NCI-H69 (cell line): ENCODE data around the gene WASHC2A.
"Not testable (repeated sequence)": the region's sequence is repeated elsewhere in the genome, so short reads cannot be mapped to it uniquely, and the experiment has no call there.

ENCODE experiments used
- DNase-seq: peaks from one replicate; lab custom pipeline; 2025; lab: John Stamatoyannopoulos, UW

The WASHC2A gene

DNA sequence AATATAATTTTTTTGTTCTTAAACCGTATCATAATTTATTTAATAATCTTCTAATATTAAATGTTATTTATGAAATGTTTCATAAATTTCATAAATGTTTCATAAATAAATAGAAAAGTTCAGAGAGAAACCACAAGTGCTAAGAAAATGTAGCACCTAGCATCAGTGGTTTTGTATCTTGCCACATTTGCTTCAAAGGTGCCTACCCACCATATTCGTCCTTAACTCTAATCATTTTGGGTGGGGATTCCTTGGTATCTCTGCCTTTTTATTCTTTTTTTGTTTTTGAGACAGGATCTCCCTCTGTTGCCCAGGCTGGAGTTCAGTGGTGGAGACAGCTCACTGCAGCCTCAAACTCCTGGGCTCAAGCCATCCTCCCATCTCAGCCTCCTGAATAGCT, 7.4 kb downstream of the WASHC2A start:
- DNase-seq, result not testable (repeated sequence)

DNA sequence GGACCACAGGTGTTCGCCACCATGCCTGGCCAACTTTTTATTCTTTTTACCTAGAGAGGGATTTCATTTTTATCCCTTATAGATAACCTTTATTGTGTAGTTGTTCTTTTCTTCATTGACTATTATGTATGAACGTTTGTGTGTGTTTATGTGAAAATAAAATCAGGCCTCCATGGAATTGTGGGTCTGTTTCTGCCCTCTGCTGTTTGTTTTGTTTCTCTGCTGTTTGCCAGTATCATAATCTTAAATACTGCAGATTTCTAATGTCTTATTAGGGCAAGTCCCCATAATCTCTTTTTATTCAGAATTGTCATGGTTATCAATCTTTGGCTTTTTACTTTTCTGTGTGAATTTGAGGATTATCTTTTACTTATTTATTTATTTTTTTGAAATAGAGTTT, 7.8 kb downstream of the WASHC2A start:
- DNase-seq, result not testable (repeated sequence)

GRCh38 chr10:50091304-50091703, 23.6 kb downstream of the WASHC2A start:
- DNase-seq, result not testable (repeated sequence)

DNA sequence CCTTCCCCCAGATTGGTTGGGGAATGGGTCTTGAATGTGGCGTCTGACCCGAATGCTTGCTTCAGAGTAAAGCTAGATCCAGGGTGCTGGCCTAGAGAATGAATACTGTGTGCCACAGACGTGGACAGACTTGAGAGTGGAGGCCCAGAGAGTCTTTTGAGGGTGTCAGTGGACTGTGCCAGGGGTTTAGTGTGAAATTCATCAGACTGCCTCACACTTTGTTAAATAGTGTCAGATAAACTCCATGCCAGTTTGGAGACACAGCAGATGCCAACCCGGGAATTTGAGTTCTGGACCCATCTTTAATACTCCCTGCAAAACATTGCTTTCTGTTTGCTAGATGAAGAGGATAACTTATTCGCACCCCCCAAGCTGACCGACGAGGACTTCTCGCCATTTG, 25.2 kb downstream of the WASHC2A start:
- not testable (repeated sequence) for DNase-seq

GRCh38 chr10:50094630-50095029, 26.9 kb downstream of the WASHC2A start:
- DNase-seq, result not testable (repeated sequence)

GRCh38 chr10:50095402-50095801, 27.6 kb downstream of the WASHC2A start:
- DNase-seq, result not testable (repeated sequence)

GRCh38 chr10:50096722-50097121, 29.0 kb downstream of the WASHC2A start:
- not testable (repeated sequence) for DNase-seq

- not testable (repeated sequence) for DNase-seq
Observed at GRCh38 chr10:50098645-50099044, 30.9 kb downstream of the WASHC2A start.

DNA sequence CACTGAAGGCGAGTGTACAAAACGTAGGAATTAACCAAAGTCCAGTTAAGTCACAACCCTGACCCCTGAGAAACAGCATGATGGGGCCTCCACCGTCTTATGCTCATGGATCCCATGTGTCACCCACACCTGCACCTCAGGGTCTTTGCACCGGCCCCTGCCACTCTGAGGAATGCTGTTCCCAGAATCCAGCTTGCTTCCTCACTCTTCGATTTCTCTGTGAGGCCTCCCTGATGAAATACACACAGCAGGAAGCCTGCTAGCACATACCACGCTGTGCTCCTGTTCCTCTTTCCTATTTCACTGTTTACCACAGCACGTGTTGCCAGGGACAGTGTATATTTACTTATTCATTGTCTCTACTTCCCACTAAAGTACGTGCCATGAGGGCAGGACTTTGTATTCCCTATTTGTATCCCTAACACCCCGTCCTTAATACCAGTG, 33.4 kb downstream of the WASHC2A start:
- not testable (repeated sequence) for DNase-seq

- not testable (repeated sequence) for DNase-seq
Observed at GRCh38 chr10:50101747-50102146, 34.0 kb downstream of the WASHC2A start.

DNA sequence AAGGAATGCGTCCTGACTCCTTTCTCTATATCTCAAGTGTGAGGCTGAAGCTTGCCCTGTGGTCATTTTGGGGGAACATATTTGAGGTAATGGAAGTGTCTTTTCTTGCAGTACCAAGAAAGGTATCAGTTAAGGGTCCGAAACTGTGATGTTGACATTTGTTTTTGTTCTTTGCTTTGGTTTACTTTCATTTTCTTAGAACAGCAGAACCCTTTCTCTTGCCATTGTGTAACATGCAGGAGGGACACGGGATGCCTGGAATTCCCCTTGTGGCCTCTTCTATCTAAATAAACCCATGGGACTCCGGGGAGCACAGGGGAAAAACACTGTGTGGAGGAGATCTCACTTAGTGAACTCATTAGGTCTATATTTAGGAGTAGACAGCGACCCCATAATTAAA, 34.5 kb downstream of the WASHC2A start:
- not testable (repeated sequence) for DNase-seq

DNA sequence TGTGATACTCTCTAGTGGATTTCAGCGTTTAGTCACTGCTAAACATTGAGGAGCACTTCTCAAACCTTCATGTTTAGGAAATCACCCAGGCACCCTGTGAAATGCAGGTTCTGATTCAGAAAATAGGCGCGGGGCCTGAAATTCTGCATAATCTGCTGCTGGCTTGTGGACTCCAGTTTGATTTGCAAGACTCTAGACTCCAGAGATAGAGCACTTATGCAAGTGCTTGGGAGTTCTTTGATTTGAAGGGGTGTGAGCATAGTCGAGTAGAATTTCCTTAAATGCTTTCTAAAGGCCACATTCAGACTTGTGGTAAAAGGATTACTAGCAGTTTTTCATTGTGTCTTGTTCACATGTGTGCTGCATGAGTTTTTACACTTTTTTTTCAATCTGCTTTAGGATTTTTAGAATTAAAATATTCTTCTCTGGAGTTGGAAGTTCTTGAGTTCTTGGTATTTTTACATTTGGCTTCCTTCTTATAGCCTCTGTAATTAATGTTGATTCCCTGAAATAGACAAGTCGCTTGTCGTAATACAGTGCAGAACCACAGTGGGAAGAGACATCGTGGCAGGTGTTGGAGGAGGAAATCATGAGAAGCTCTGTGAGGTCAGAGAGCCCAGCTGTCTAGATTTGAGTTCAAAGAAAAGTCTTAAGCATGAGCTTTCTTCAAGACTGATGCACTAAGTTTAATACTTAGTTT, 41.4 kb downstream of the WASHC2A start:
- DNase-seq, result not testable (repeated sequence)

- not testable (repeated sequence) for DNase-seq
Observed at GRCh38 chr10:50112419-50113112, 44.8 kb downstream of the WASHC2A start.

- DNase-seq, result not testable (repeated sequence)
Observed at GRCh38 chr10:50126765-50127164, 59.0 kb downstream of the WASHC2A start.

DNA sequence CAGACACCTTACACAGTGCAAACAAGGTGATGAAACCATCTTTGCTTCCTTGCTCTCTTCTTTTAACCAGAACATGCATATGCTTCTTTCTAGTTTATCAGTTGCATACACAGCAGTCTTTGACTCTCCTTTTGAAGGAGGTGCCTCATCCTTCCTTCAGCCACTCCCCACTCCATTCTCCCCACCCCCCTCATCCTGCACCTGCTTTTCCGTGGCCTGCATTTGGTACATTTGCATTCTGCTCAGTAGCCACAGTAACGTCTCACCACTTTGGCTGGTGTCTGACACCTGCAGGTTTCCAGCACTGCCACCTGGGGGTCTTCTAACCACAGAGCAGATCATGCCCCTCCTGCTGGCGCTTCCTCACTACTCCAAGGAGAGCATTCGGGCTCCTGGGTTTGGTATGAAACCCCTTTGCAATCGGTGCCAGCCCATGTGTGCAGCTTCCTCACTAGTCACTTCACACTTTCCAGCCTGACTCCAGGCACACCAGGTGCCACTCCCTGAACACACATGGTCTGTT, 60.1 kb downstream of the WASHC2A start:
- DNase-seq, result not testable (repeated sequence)

DNA sequence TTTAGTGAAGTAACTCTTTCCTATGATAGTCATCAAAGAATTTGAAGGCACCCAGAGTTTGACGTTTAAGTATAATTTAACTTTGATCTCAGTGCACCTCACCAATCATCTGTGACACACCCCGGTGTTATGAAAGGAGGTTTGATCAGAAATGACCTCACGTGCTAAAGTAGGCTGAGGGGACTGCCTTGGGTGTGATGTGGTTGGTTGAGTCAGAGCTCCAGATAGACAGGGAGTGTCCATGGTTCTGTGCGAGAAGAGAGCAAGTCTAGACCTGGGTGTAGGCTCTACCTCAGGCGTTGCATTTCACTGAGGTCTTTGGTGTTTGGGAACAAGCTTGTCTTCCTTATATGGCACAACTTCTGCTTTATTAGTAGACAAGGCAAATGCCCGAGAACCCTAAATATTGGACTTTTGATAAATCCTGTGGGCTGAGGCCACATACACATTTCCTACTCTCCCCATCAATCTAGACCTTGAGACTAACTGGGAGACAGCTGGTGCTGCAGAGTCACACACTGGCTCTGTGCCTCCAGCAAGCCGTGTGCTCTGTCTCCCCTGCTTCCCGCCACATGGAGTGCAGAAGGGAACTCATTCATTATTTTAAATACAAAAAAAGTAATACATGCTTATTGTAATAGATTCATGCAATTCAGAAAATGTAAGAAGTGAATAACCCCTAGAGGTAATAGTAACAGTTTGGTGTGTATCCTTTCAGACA, 63.7 kb downstream of the WASHC2A start:
- not testable (repeated sequence) for DNase-seq

GRCh38 chr10:50132322-50132721, 64.6 kb downstream of the WASHC2A start:
- not testable (repeated sequence) for DNase-seq

- not testable (repeated sequence) for DNase-seq
Observed at GRCh38 chr10:50132841-50133240, 65.1 kb downstream of the WASHC2A start.

- DNase-seq, result peak; percentile 24
Observed at GRCh38 chr10:50143512-50144174, 75.9 kb downstream of the WASHC2A start.

DNA sequence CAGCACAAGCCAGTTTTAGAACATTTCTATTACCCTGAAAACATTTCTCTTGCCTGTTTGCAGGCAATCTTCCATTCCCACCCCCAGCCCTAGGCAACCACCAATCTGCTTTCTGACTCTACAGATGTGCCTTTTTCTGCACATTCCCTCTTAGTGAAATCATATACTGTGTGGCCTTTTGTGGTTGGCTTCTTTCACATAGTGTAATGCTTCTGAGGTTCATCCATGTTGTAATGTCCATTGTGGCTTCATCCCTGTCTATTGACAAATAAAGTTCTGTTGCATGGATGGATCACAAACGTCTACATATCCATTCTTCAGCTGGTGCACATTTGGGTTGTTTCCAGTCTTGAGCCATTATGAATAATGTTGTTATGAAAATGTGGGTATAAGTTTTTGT, 77.8 kb downstream of the WASHC2A start:
- DNase-seq, result not testable (repeated sequence)

- DNase-seq, result peak; percentile 25
Observed at GRCh38 chr10:50152792-50153272, 85.1 kb downstream of the WASHC2A start.

GRCh38 chr10:50157868-50158267, 90.1 kb downstream of the WASHC2A start:
- not testable (repeated sequence) for DNase-seq
